SHP77 (cell line): ENCODE measurements around the gene CISTR.

ENCODE experiments used
- DNase-seq, 2 experiments: peaks; one replicate each; lab custom pipeline; 2025; lab: John Stamatoyannopoulos, UW

The CISTR gene

DNA sequence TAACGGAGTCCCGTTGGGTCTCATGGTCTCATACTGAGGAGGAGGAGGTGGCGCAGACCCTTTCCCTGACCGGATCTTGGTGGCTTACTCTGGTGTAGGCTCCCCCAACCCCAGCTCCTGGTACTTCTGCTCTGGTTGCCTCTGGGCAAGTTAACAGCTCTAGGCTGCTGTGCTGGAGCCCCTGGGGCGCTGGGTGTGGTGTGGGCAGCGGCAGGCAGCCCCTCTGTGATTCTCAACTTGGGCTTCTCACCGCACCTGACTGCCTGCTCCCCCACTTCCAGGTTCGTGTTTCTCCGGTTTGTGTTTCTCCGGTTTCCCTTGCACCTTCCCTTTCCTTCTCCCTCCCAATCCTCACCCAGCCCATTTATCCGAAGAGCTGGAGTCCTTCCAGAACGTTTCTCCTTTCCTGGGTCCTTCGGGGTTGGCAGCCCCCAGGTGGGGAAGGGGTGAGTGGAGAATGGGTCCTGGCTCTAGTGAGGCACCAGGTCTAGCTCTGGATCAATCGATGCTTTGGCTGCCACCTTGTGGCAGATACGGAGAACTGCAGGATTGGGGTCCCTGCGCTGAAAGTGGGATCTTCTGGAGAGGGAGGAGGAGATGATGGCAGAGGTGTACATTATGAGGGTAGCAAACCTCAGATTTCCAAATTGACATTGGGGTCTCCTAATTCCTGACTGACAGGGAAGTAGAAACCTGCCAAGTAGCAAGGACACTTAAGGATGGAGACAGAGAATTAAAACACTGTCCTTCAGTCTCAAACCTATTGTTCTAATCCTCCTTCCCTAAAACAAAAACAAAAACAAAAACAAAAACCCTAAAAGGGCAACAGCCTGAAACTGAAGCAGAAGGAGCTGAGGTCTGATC, 8.3 kb downstream of the CISTR start:
- peak; percentile 40 to 54 for DNase-seq

DNA sequence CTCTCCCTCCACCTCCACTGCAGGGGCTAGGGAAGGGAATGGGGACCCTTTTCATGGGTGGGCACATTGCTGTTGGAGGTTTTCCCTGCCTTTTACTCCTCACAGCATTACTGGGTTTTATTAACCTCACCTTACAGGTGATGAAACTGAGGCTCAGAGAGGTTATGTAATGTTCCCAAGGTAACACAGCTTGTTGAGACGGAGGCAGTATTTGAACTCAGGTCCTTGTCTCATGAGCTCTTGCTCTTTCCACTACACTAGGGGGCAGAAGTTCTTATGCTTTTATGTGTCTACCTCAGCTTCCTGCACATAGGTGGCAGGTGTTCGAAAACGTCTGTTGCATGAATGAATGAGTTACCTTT, 11.7 kb downstream of the CISTR start:
- no peak for DNase-seq

DNA sequence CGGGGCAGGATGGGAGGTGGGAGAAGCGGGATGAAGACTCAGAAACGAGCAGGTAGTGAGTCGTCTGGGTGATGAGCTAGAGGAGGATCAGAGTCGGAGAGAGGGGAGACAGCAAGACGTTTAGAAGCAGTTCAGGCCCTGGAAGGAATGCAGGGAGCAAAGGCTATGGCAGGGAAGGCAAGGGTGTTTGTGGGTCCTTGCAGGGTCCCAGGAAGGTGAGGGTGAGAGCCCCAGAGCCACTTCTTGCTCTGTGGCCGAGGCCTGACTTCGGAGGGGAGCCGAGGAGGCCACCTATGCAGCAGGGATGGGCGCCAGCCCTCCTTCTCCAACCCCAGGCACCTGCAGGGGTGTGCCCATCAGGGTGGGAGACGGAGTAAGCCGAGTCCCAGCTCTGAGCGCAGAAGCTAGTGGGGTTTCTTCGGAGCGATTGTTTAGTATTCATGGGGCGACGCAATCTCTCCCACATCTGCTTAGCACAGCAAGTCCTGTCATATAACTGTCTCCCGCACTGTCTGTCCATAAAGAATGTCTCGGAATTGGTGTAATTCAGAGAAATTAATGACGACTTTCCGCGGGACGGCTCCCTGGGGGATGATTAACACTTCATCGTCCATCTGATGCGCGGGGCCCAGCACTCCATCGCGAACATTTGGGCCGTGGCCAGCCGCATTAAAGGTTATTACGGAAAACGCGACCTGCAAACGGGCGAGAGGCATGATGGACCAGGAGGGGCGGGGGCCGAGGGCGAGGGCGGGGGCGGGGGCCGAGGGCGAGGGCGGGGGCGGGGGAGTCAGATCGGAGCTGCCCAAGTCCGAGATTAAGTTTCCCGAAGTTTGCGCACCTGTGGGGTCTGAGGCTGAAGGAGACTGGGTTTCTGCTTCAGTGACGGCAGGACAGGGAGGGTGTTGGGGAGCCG, 12.3 kb downstream of the CISTR start:
- no peak for DNase-seq

DNA sequence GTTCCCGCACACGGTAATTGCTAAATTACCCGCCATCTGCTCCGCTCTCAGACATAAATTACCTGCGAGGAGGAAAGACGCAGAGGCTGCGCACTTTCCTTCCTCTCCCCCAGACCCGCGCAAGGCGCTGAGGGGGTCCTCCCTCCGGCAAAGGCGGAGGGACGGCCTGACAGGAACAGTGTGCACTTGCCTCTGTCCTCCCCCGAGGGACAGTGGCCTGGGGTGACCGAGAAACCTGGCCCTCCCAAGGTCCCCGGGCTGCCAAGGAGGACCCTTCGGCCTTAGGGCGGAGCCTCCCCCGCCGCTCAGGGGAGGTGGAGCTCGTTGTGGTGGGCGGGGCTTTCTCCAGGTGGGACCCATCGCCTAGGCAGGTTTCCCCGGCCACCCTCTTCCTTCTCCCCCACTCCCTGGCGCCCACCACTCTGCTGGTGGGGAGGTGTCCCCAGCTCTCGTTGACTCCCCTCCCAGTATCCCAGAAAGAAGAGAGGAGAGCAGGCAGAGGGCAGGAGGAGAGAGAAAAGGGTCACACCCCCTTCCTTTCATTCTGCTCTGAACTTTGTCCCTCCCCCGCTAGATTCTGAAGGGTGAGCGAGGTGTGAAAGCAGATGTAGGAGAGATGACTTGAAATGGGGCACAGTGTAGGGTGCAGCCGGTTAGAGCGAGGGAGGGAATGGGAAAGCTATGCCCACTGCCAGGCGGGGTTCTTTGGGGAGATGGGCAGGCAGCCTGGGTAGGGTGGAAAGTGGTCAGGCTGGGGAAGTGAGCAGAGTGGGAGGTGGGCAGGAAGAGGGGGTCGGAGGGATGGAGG, 13.2 kb downstream of the CISTR start:
- no peak for DNase-seq

DNA sequence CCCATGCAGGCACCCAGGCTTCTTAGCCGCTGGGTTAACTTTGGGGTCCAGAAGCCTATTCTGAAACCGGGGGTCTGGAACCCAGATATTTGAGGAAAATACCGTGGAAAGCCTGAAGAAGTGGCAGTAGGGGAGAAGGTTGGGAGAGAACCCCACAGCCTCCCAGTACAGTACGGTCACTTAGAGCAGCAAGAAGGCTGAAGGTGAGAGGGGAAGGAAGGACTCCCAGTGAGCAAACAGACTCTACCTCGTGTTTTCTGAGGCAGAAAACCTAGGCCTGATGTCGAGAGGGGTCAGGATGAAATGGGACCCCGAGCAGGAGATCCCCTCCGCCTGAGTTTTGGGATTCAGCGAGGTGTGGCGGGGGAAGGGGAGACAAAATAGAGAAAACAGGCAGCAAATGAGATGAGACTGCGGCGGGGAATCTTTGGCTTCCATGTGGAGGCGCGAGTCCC, 13.8 kb downstream of the CISTR start:
- DNase-seq: no peak

DNA sequence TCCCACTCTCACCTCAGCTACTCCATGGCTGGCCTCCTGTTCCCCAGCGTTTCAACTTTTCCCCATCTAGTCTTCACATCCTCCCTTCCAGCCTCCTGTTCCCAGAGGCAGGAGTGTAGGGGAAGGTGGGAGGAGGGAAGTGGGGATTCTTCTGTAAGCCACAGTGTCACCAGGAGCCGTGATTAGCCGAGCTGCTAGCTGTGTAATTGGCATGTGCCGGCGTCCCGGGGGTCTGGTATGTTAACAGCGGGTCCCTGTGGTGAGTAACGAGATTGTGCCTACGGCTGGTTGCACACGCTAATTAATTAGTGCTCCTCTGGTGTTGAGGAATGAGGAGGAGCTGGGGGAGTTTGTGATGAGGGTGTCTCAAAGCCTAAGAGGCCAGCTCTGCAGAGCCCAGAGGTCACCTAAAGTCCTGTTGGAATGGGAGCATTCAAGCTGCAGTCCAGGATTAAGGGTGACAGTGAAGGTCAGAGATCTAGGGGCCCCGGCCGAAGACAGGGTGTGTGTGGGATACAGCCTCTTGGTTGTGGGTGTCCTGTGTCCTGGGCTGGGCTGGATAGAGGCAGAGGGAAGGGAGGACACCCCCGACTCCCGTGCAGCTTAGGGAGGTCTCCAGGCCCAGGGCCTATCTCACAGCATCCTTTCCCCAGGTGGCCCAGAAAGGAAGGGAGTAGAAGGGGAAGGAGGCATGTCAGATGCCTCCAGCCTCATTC, 14.5 kb downstream of the CISTR start:
- no peak for DNase-seq

DNA sequence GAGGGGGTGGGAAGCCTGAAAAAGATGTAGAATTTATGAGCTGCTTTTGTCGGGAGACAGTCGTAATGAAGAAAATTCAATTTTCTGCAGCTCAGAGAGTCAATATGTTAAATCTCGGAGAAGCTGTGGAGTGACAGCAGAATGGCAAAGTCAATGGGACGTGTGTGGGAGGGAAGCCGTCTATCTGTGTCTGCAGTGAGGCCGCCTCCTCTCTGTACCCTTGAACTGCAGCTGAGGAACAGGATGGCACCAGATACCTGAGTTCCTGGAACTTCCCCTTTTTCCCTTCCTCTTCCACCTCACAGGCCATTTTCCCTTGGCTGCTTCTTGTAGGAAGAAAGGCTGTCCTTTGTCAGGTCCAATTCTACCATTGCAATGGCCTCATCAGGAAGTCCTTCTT, 15.2 kb downstream of the CISTR start:
- no peak for DNase-seq

DNA sequence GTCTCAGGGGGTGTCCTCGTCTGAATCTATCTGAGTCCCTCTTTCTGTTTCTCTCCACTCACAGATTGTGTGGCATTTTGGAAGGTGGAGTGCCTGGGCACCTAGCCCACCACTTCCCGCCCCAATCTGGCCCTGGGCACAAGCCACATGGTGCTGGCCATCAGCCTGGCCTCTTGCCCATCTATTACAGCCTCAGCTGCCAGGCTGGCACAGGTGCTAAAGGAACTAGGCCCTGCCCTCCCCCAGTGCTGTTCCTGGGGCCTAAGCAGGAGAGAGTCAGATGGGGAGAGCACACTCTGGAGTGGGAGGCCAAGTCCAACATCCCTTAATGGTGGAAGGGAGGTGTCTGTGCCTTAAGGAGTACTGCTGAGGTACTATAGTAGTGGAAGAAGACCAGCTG, 16.2 kb downstream of the CISTR start:
- DNase-seq: no peak

DNA sequence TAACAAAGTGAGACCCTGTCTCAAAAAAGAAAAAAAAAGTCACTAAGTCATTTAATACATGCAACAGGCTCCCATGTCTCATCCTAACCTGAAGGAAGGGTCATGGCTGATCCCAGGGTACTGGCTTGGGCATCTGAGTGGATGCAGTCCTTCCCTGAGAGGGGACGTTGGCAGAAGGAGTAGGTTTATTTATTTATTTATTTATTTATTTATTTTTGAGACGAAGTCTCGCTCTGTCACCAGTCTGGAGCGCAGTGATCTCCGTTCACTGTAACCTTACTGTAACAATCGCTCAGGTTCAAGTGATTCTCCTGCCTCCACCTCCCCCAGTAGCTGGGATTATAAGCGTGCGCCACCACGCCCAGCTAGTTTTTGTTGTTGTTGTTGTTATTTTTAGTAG, 17.4 kb downstream of the CISTR start:
- no peak for DNase-seq

DNA sequence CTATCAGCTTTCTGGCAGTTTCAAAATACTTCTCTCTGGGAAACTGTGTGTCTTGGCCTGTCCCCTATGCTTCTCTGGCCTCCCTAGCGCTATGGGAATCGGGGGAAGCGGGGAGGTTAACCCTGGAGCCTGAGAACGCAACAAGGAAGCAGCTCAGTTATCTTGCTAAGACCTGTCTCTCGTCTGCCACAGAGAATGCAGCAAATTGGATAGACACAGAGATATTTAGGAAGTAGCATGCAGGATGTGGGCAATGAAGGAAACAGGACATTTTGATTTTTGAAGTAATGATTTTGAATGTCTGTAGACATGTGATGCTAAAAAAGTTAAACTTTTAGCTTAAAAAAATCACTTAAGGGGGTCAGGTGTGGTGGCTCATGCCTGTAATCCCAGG, 18.0 kb downstream of the CISTR start:
- DNase-seq: no peak

DNA sequence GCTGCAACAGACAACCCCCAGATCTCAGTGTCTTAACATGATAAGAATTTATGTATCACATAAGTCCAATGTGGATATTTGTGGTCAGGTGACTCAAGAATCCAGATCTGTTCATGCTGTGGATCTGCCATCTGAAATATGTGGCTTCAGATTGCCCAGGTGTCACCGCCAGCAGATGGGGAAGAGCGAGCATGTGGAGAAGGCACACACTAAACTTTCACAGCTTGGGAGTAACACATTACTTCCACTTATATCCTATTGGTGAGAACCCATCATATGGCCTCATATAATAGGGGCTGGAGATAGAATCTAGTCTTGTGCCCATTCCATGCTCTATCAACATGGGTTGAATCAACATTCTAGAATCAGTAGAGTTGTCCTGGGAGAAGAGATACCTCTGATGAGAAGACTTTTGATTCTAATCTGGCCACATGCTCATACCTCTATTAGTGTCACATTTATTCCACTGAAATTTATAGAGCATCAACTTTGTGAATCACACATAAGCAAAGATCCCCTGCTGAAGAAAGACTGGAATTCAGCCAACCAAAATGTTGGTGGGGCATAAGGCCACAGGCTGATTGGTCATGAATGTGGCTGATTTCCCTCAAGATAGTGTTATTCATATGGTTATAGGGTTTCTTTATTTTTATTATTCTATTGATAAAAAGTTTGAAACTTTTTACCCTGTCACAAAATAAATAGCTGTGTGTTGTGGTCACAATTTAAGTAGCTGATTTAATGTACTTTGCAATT, 18.6 kb downstream of the CISTR start:
- no peak for DNase-seq

DNA sequence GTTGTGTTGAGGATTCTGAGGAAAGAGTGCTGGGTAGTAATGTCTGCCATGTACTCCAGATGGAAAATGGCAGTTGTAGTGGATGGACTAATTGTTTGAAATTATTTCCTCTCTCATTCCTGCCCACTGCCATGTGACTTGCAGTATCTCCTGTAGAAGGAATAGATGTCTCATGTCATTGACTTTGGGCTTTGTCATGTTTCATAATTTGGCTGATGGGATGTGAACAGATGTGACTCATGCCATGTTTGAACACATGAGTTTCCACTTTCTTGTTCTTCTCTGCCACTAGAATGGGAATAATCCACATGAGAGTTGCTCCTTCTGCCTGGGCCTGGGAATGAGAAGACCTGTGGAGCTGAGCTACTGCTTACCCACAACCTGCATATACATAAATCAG, 22.1 kb downstream of the CISTR start:
- no peak for DNase-seq

DNA sequence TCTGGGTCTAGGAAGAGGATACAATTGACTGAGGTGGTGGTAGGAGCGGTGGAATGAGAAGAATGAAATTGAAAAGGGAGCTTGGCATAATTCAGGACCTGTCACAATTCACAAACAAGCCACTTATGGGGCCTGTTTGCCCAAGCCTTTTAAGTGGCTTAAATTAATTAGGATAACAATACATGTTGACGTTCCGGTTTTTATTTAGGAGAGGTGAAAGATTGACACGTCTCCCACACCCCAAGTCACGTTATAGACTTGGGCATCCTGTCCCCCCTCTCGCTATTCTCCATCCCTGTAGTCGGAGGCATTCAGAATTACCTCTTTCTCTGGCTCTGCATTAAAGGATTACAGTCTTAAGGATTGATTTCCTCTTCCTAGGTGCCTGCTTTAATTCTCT, 23.6 kb downstream of the CISTR start:
- no peak for DNase-seq

DNA sequence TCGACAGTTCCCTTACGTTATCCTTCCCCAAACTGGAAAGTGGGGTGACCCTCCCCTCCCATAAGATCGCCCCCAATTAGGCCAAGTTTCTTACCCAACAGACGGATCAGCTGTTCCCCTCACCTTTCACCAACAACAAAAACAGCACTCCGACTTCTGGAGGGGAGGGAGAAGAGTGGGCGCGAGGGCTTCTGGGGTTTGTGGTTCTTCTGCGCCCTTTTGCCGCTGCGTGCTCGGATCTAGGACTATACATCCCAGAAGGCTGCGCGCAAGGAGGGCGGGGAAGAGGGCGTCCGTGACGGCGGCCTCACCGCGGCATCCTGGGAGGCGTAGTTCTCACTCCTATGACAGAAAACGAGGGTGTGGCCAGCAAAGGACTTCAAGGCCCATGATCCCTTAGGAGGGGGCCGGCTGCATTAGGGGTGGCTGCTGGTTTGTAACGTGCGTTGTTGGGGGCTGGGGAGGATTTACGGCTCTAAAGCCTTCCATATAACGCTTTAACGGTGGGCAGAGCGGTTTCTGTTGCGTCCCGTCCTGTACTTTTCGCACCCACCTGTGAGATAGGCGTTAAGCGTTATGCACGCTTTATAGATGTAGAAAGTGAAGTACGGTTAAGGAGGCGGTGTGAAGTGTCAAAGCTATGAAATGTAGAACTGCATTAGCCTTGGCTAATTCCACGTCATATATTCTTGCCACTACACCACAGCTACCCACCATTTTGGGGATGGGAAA, 24.3 kb downstream of the CISTR start, which contains the start of gene CALCOCO1:
Gene CALCOCO1 (minus strand): TSS at position 143 of the 732 bp plus-strand sequence. CDS start 2,210 bp downstream, outside the sequence.
- peak; percentile 98 to 99 for DNase-seq

DNA sequence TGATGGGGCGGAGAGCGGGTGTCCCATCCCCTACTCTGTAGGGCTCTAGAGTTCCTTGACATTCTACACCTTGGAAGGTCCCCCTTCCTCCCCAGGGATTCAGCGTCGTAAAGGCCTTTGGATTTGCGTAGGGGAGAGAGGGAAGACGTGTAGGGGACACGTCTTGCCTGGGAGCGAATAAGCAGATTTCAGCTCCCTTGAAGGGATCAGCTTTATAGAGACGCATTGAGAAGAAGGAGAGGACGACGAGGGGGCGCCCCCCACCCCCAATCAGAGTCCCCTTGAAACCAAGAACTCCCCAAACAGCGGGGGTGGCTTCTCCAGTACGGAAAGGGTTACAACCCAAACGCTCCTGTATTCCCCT, 24.9 kb downstream of the CISTR start:
- no peak for DNase-seq

DNA sequence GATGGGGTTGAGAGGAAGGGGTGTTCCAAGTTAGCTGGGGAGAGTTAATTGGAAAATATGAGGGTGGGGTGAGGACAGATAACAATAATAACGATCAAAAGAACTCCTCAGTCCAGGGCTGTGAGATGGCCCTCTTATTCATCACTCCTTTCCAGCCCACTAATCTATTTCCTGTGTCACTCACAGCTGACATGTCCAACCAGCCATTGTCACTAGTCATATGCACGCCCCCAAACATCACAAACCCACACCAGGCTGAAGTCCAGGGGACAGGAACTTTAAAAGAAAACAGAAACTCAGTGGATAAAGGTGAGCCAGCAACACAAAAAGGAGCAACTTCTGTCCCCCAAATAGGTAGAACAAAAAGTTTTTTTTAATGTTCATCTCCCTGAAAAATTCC, 25.4 kb downstream of the CISTR start:
- no peak for DNase-seq

DNA sequence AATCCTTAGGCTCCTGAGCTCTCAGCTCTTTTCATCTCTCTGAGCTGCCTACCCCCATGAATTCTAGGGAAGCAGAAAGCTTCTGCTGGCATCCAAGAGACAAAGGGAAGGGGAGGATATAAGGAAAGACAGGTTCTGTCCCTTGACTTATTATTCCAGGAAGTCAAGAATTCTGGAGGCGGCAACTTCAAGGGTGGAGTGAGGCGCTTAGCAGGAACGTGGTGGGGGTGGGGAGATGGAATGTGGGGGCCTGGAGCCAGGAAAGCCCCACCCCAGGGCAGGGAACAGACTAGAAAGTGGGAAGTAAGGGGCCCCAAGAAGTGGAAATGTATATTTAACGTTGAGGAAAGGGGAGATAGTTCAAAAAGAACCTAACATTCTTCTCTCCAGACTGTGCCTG, 26.0 kb downstream of the CISTR start:
- DNase-seq: no peak

DNA sequence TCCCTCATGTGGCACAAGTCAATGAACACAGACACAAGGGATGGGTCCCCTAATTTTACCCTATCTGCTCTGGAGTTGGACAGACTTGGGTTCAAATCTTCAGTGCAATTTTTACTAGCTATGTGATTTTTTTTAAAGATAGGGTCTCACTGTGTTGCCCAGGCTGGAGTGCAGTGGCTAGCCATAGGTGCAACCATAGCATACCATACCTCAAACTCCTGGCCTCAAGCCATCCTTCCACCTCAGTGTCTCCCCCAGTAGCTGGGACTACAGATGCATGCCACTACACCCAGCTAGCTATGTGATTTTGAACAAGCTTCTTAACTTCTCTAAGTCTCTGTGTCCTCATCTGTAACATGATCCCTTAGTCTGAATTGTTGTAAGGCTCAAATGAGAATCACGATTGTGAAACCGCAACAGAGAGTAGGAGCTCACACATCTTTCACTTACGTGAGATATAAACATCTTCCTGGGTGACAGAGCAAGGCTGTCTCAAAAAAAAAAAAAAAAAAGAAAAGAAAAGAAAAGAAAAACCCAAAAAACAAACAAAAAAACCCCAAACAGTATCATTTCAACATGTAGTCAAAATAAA, 29.2 kb downstream of the CISTR start:
- no peak for DNase-seq

DNA sequence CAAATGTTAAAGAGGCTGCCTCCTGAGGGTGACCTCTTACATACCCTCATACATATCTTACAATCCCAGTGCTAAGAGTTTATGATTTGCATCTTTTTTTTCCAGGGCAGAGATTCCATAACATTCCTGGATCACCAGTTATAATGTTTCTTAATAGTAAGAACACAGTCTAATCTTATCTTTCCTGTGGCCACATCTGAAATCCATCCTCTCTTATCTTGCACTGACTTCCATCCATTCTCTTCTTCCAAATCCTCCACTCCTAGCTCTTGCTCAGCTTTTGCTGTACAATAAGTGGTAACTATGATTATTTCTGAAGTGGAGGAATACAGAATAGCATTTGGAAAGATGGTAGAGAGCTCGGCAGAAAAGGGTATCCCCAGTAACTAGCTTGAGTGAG, 30.8 kb downstream of the CISTR start:
- DNase-seq: no peak

DNA sequence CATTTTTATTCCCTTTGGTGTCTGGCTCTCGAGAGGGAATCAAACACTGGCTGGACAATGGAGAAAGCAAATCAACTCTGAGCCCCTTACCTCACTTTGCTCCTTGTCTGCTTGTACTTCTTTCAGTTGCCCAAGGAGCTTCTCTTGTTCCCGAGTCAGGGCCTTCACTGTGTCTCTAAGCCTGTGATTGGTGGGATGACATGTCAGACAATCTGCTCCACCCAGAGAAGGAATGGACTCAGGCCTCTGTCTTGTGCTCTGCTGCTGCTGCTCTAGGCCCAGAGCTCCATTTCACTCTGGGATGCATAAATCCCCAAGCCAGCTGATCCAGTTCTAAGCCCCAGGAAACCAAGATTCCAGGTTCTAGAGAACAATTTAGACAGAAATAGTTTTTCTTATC, 32.1 kb downstream of the CISTR start:
- DNase-seq: no peak
